ENCODE data around the gene RBM20.

The RBM20 gene

GRCh38 chr10:110739811-110740271 lies 95.7 kb downstream of the RBM20 start:
- no peak for DNase-seq (ENCODE audit: low read depth)

GRCh38 chr10:110742801-110743200 lies 98.7 kb downstream of the RBM20 start:
- no peak for DNase-seq (ENCODE audit: low read depth)

- no peak for DNase-seq (ENCODE audit: low read depth)
These were observed 100.6 kb downstream of the RBM20 start for GRCh38 chr10:110744782-110745181.

- DNase-seq (ENCODE audit: low read depth): peak; percentile 27
These were observed 102.2 kb downstream of the RBM20 start for GRCh38 chr10:110746254-110746826.

GRCh38 chr10:110746969-110747608 lies 103.0 kb downstream of the RBM20 start:
- no peak for DNase-seq (ENCODE audit: low read depth)

GRCh38 chr10:110747609-110748464 lies 103.7 kb downstream of the RBM20 start:
- no peak for DNase-seq (ENCODE audit: low read depth)

- DNase-seq (ENCODE audit: low read depth): no peak
These were observed 104.8 kb downstream of the RBM20 start for GRCh38 chr10:110748970-110749369.

- no peak for DNase-seq (ENCODE audit: low read depth)
These were observed 106.8 kb downstream of the RBM20 start for GRCh38 chr10:110750931-110751330.

GRCh38 chr10:110751850-110752249 lies 107.7 kb downstream of the RBM20 start:
- no peak for DNase-seq (ENCODE audit: low read depth)

GRCh38 chr10:110753462-110753861 lies 109.3 kb downstream of the RBM20 start:
- no peak for DNase-seq (ENCODE audit: low read depth)

- DNase-seq (ENCODE audit: low read depth): no peak
These were observed 110.4 kb downstream of the RBM20 start for GRCh38 chr10:110754375-110755105.

- no peak for DNase-seq (ENCODE audit: low read depth)
These were observed 111.6 kb downstream of the RBM20 start for GRCh38 chr10:110755781-110756180.

GRCh38 chr10:110756876-110757275 lies 112.7 kb downstream of the RBM20 start:
- DNase-seq (ENCODE audit: low read depth): no peak

GRCh38 chr10:110757586-110757985 lies 113.5 kb downstream of the RBM20 start:
- no peak for DNase-seq (ENCODE audit: low read depth)

- no peak for DNase-seq (ENCODE audit: low read depth)
These were observed 114.1 kb downstream of the RBM20 start for GRCh38 chr10:110758128-110758765.

GRCh38 chr10:110758898-110759297 lies 114.8 kb downstream of the RBM20 start:
- no peak for DNase-seq (ENCODE audit: low read depth)

GRCh38 chr10:110759523-110759922 lies 115.4 kb downstream of the RBM20 start:
- DNase-seq (ENCODE audit: low read depth): no peak

GRCh38 chr10:110762109-110762848 lies 118.1 kb downstream of the RBM20 start:
- DNase-seq (ENCODE audit: low read depth): no peak

- no peak for DNase-seq (ENCODE audit: low read depth)
These were observed 118.7 kb downstream of the RBM20 start for GRCh38 chr10:110762849-110763211.

- DNase-seq (ENCODE audit: low read depth): no peak
These were observed 120.2 kb downstream of the RBM20 start for GRCh38 chr10:110764378-110764777.

Data from stimulated activated CD4-positive, alpha-beta T cell treated with anti-CD3 and anti-CD28 coated beads, Interleukin-2, amount 100 ng/mL, for 4 hours (primary cell).